Heart right ventricle (tissue), 16 donors: ENCODE measurements around the gene RUNX1. TPM values are rescaled to one million over a fixed set of nuclear protein-coding genes. Genes with fewer than 3 reads are reported as not detected.
A peak's percentile ranks its signal among the peaks of the same experiment; 100 is the strongest.

Experiments
- ATAC-seq, 8 donors: fragments of 200-7000 bp; cut with Tn5 transposase; one replicate each; pipeline ENCODE4 v1.9.1; 2020; ENCODE audit warnings: mild to moderate bottlenecking in 8 of 8, moderate library complexity in 8 of 8, moderate number of reproducible peaks in 1 of 8
- DNase-seq, 2 donors: peaks; one replicate each; pipeline ENCODE4 v3.0.0-alpha.2; 2020
- H3K27ac ChIP-seq, 10 donors: fragments of 200-600 bp; sonication (generic) in 2 of 10; one replicate each; pipeline versions ENCODE4 v1.5.0 to v1.8.0; 2020 to 2022; ENCODE audit warnings: mild to moderate bottlenecking in 3 of 10
- H3K27me3 ChIP-seq, 7 donors: fragments of 200-600 bp; one replicate each; pipeline ENCODE4 v1.8.0; 2021 to 2022; ENCODE audit warnings: mild to moderate bottlenecking in 2 of 7
- H3K36me3 ChIP-seq, 9 donors: fragments of 200-600 bp; sonication (generic) in 1 of 9; one replicate each; pipeline versions ENCODE4 v1.5.0 to v1.8.0; 2020 to 2022; ENCODE audit warnings: mild to moderate bottlenecking in 2 of 9
- H3K4me1 ChIP-seq, 9 donors: fragments of 200-600 bp; sonication (generic) in 1 of 9; one replicate each; pipeline versions ENCODE4 v1.5.0 to v1.8.0; 2020 to 2022; ENCODE audit warnings: mild to moderate bottlenecking in 4 of 9
- H3K4me3 ChIP-seq, 10 donors: fragments of 200-600 bp; sonication (generic) in 2 of 10; one replicate each; pipeline versions ENCODE4 v1.5.0 to v1.8.0; 2020 to 2022; ENCODE audit warnings: mild to moderate bottlenecking in 7 of 10, moderate library complexity in 2 of 10
- H3K9me3 ChIP-seq, 11 donors: fragments of 200-600 bp in 10 of 11; sonication (generic) in 2 of 11; one replicate each; pipeline versions ENCODE4 v1.5.0 to v1.8.0; 2013 to 2022; ENCODE audit warnings: mild to moderate bottlenecking in 2 of 11, control low read depth in 1 of 11, moderate library complexity in 1 of 11
- CTCF ChIP-seq, 9 donors: fragments of 200-600 bp; sonication (generic) in 2 of 9; IDR thresholded peaks; one replicate each; pipeline versions ENCODE4 v1.5.0 to v1.8.0; 2021 to 2022; ENCODE audit warnings: antibody characterized with exemption in 9 of 9, mild to moderate bottlenecking in 5 of 9, moderate library complexity in 1 of 9
- WGBS, 2 donors: extraction: QIAGEN DNeasy Blood & Tissue Kit; methylation state at CpG; one replicate each; pipeline ENCODE4 v1.1.7; 2013; ENCODE audit warnings: inconsistent platforms in 1 of 2; 5-methylcytosine and 5-hydroxymethylcytosine counted together
- intact Hi-C, 10 donors: fragments of 100-400 bp; cut with DNase I; formaldehyde crosslinking; loops; one replicate each; pipeline versions ENCODE4 v1.11.1 to v1.14.2; 2022
- polyA plus RNA-seq, 2 donors: library from polyadenylated mRNA; stranded (reverse); fragments of 200-250 nt; gene quantifications; one replicate each; pipeline ENCODE4 v1.2.3, GENCODE V29; 2013
- total RNA-seq, 10 donors: library from RNA; stranded (reverse); fragmentation: NEBNext Ultra II Directional in 3 of 10; extraction: Animal tissue kit (Norgen Biotek cat#: 25700) in 3 of 10; gene quantifications; one replicate each; pipeline versions ENCODE4 v1.2.1 to v1.2.4, GENCODE V29; 2021 to 2023
- donor health status: Arrhythmogenic right ventricular cardiomyopathy.
- donor health status: ischemic (EF 13 %, LVEDD 7.1; RV severe dilation, severe dysfunction).
- donor health status: healthy with polysubstance abuse.
- donor health status: DM: no; HTN: yes; CAD: no.
- donor health status: DM: no; HTN: no; CAD: no.
- donor health status: ischemic (EF 25% LVEDD 6.9; RV normal size, moderate dysfunction).
- donor health status: ischemic (EF 25% LVEDD 5.7; RV mildly dilated, moderate dysfunction).
- donor health status: healthy.
- donor health status: DM: yes; HTN: yes; CAD: no.
- donor health status: Ischemic cardiomyopathy.
- donor health status: ischemic (EF 35%, LVEDD 5.7; RV mildly dilated, moderate dysfunction).
- donor health status: nonischemic (EF 11% LVEDD 7.7; RV severe dilation, severe dysfunction).
- donor health status: DM: yes; HTN: yes; CAD: no.
- donor health status: PGD.
- donor health status: ischemic (EF 29% LVEDD 5.4; RV normal size, mild dysfunction).
- donor health status: nonischemic (EF 23%, LVEDD 6.1; RV moderate dilation, normal function).

The RUNX1 gene
- total and polyA plus RNA-seq, 12 donors: 0.88 to 29.3 (median 3.5) TPM

- H3K27ac ChIP-seq: no peak overlapping the region
- 88 to 92% methylated on average over 1 of the region's 1 CpG for WGBS, 2 donors
- H3K4me3 ChIP-seq: no peak overlapping the region
- ATAC-seq (no peak), DNase-seq (no peak)
- no peaks in the 10 kb centered on the region for H3K27me3 ChIP-seq
- TF ChIP-seq CTCF (IDR thresholded peaks at IDR 0.05): no peak
- H3K9me3 ChIP-seq: peaks cover 0 to 24% (median 8%) of the 10 kb centered on the region in 11 donors
- intact Hi-C loops: loop anchor here in 1 of 10 donors (2.0 kb wide), 1 partner anchor 42 kb away; no protein-coding TSS in a partner anchor
- peaks cover 0 to 90% (median 0%) of the 10 kb centered on the region in 9 donors for H3K36me3 ChIP-seq
- H3K4me1 ChIP-seq: peaks cover 0 to 55% (median 0%) of the 10 kb centered on the region in 9 donors
Measured at GRCh38 chr21:34802180-34802899, 246.8 kb downstream of the RUNX1 start.

GRCh38 chr21:34801519-34802132 lies 247.5 kb downstream of the RUNX1 start:
- H3K36me3 ChIP-seq: peaks cover 0 to 90% (median 0%) of the 10 kb centered on the region in 9 donors
- 55 to 61% methylated on average over 2 of the region's 2 CpGs for WGBS, 2 donors
- DNase-seq (no peak), ATAC-seq (no peak)
- H3K27me3 ChIP-seq: no peaks in the 10 kb centered on the region
- TF ChIP-seq CTCF (IDR thresholded peaks at IDR 0.05): peak in 3 of 9 donors; percentile 22 to 25 (median 24)
- peaks cover 0 to 47% (median 0%) of the 10 kb centered on the region in 9 donors for H3K4me1 ChIP-seq
- no peak overlapping the region for H3K4me3 ChIP-seq
- peaks cover 0 to 18% (median 2%) of the 10 kb centered on the region in 11 donors for H3K9me3 ChIP-seq
- intact Hi-C loops: loop anchor here in 1 of 10 donors (2.0 kb wide), 1 partner anchor 43 kb away; no protein-coding TSS in a partner anchor
- no peak overlapping the region for H3K27ac ChIP-seq

GRCh38 chr21:34800797-34801518 lies 248.1 kb downstream of the RUNX1 start:
- no peak overlapping the region for H3K4me3 ChIP-seq
- TF ChIP-seq CTCF (IDR thresholded peaks at IDR 0.05): no peak
- peaks cover 0 to 42% (median 0%) of the 10 kb centered on the region in 9 donors for H3K4me1 ChIP-seq
- H3K9me3 ChIP-seq: peaks cover 0 to 11% (median 0%) of the 10 kb centered on the region in 11 donors
- ATAC-seq: no peak
- no peak for DNase-seq
- 71 to 72% methylated on average over 7 of the region's 7 CpGs for WGBS, 2 donors
- H3K36me3 ChIP-seq: peaks cover 0 to 90% (median 0%) of the 10 kb centered on the region in 9 donors
- H3K27ac ChIP-seq: no peak overlapping the region
- intact Hi-C loops: no loop called here
- no peaks in the 10 kb centered on the region for H3K27me3 ChIP-seq

DNA sequence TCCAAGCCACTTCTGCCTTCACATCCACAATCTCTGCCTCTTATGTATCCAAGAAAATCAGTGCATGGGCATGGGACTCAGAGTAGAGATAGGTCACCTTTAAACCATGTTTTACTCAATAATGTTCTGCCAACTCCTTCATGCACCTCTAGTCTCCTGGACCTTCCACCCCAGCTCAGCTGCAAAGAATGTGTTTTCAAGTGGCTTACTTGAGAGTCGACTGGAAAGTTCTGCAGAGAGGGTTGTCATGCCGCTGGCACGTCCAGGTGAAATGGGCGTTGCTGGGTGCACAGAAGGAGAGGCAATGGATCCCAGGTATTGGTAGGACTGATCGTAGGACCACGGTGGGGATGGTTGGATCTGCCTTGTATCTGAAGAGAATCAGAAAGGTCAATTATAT lies 250.0 kb downstream of the RUNX1 start:
- WGBS, 2 donors: 89% methylated on average over 6 of the region's 6 CpGs
- H3K9me3 ChIP-seq: no peaks in the 10 kb centered on the region
- H3K27ac ChIP-seq: no peak overlapping the region
- no peak for TF ChIP-seq CTCF (IDR thresholded peaks at IDR 0.05)
- no peaks in the 10 kb centered on the region for H3K27me3 ChIP-seq
- intact Hi-C loops: no loop called here
- no peak for DNase-seq
- H3K36me3 ChIP-seq: peaks cover 0 to 98% (median 0%) of the 10 kb centered on the region in 9 donors
- H3K4me1 ChIP-seq: peaks cover 0 to 24% (median 2%) of the 10 kb centered on the region in 9 donors
- no peak overlapping the region for H3K4me3 ChIP-seq
- ATAC-seq: no peak
